IMR-90 (cell line): ENCODE data around the gene ATRNL1. TPM values are rescaled to one million over a fixed set of nuclear protein-coding genes. Genes with fewer than 3 reads are reported as not detected.

Source experiments
- ATAC-seq: fragments of 200-7000 bp; cut with Tn5 transposase; 2 replicates; pipeline ENCODE4 v1.9.1; 2020; ENCODE audit warnings: low read depth, mild to moderate bottlenecking, moderate library complexity
- BruUV-seq: library from RNA; stranded (reverse); fragments of 400-500 nt; replicated peaks from 2 replicates; lab custom pipeline; 2021; lab: Mats Ljungman, UMichigan
- CTCF ChIA-PET: fragments of 300-600 bp; formaldehyde crosslinking; extraction: SDS; loops from one replicate; lab custom pipeline; 2021; ENCODE audit warnings: antibody characterized with exemption; lab: Yijun Ruan, JAX
- POLR2A ChIA-PET: fragments of 300-600 bp; sonication (Branson Sonifier 250); formaldehyde crosslinking; loops from one replicate; lab custom pipeline; 2022; ENCODE audit warnings: antibody characterized with exemption; ENCODE audit not compliant: unreplicated experiment; lab: Charles Lee
- DNase-seq: peaks from one replicate; pipeline ENCODE4 v3.0.0; 2013
- H2AFZ ChIP-seq: replicated peaks from 2 replicates; pipeline ENCODE3; 2013; ENCODE audit warnings: low read length, mild to moderate bottlenecking; ENCODE audit not compliant: poor library complexity
- H2AK5ac ChIP-seq: 2 replicates; pipeline ENCODE4 v1.6.1; 2013; ENCODE audit warnings: low read depth, low read length, inconsistent platforms
- H2AK9ac ChIP-seq: replicated peaks from 2 replicates; pipeline ENCODE3; 2013; ENCODE audit warnings: mild to moderate bottlenecking, low read depth, low read length, moderate library complexity; ENCODE audit not compliant: poor library complexity
- H2BK120ac ChIP-seq: 2 replicates; pipeline ENCODE4 v1.6.1; 2013; ENCODE audit warnings: low read depth, low read length, inconsistent platforms
- H2BK15ac ChIP-seq: 3 replicates; pipeline ENCODE4 v1.6.1; 2013; ENCODE audit warnings: low read depth, low read length, inconsistent platforms
- H2BK20ac ChIP-seq: 2 replicates; pipeline ENCODE4 v1.6.1; 2013; ENCODE audit warnings: low read depth, mild to moderate bottlenecking, inconsistent platforms, low read length, moderate library complexity
- H2BK5ac ChIP-seq: 2 replicates; pipeline ENCODE4 v1.6.1; 2013; ENCODE audit warnings: mild to moderate bottlenecking, low read depth, low read length, inconsistent platforms; ENCODE audit not compliant: poor library complexity, severe bottlenecking
- H3K14ac ChIP-seq: replicated peaks from 2 replicates; pipeline ENCODE4 v1.6.1; 2013; ENCODE audit warnings: low read depth, low read length, inconsistent platforms
- H3K18ac ChIP-seq: 2 replicates; pipeline ENCODE4 v1.6.1; 2013; ENCODE audit warnings: low read depth, low read length, control low read depth
- H3K23ac ChIP-seq: 2 replicates; pipeline ENCODE4 v1.6.1; 2013; ENCODE audit warnings: low read depth, low read length, inconsistent platforms
- H3K27ac ChIP-seq: 2 replicates; pipeline ENCODE4 v1.5.1; 2013; ENCODE audit warnings: mild to moderate bottlenecking, control low read depth, low read length; ENCODE audit not compliant: insufficient read depth
- H3K27me3 ChIP-seq: 2 replicates; pipeline ENCODE4 v1.6.1; 2013; ENCODE audit warnings: low read length; ENCODE audit not compliant: control insufficient read depth, insufficient read depth
- H3K36me3 ChIP-seq: 2 replicates; pipeline ENCODE4 v1.6.1; 2013; ENCODE audit warnings: low read length, mixed read lengths; ENCODE audit not compliant: control insufficient read depth, insufficient read depth
- H3K4ac ChIP-seq: 2 replicates; pipeline ENCODE4 v1.6.1; 2013; ENCODE audit warnings: low read depth, low read length, inconsistent platforms
- H3K4me1 ChIP-seq: 2 replicates; pipeline ENCODE4 v1.6.1; 2013; ENCODE audit warnings: low read length, mixed read lengths; ENCODE audit not compliant: control insufficient read depth, insufficient read depth
- H3K4me2 ChIP-seq: 2 replicates; pipeline ENCODE4 v1.6.1; 2013; ENCODE audit warnings: low read depth, mild to moderate bottlenecking, control low read depth, low read length, moderate library complexity
- H3K4me3 ChIP-seq: 2 replicates; pipeline ENCODE4 v1.5.1; 2013; ENCODE audit warnings: low read depth, mild to moderate bottlenecking, control low read depth, low read length, moderate library complexity; ENCODE audit not compliant: insufficient read depth
- H3K56ac ChIP-seq: 2 replicates; pipeline ENCODE4 v1.6.1; 2013; ENCODE audit warnings: low read length, inconsistent platforms; ENCODE audit not compliant: insufficient read depth; ENCODE audit errors: extremely low read depth
- H3K79me1 ChIP-seq, 2 experiments: 2 replicates each; pipeline ENCODE4 v1.6.1; 2013; ENCODE audit warnings: low read length in 2 of 2, inconsistent platforms in 1 of 2, low read depth in 1 of 2
- H3K9ac ChIP-seq: 2 replicates; pipeline ENCODE4 v1.6.1; 2013; ENCODE audit warnings: low read depth, low read length, control low read depth
- H3K9me1 ChIP-seq: 2 replicates; pipeline ENCODE4 v1.6.1; 2013; ENCODE audit warnings: low read length, inconsistent platforms; ENCODE audit not compliant: insufficient read depth
- H3K9me3 ChIP-seq: 2 replicates; pipeline ENCODE4 v1.6.1; 2013; ENCODE audit warnings: low read length; ENCODE audit not compliant: control insufficient read depth, insufficient read depth
- H4K20me1 ChIP-seq: 2 replicates; pipeline ENCODE4 v1.6.1; 2013; ENCODE audit warnings: low read length, inconsistent platforms; ENCODE audit not compliant: insufficient read depth
- H4K5ac ChIP-seq: 2 replicates; pipeline ENCODE4 v1.6.1; 2013; ENCODE audit warnings: mild to moderate bottlenecking, low read depth, low read length, control low read depth
- H4K8ac ChIP-seq, 2 experiments: 2 replicates each; pipeline ENCODE4 v1.6.1; 2013; ENCODE audit warnings: low read depth in 2 of 2, low read length in 2 of 2, control low read depth in 1 of 2, inconsistent platforms in 1 of 2
- H4K91ac ChIP-seq: 2 replicates; pipeline ENCODE4 v1.6.1; 2013; ENCODE audit warnings: low read depth, low read length, inconsistent platforms; ENCODE audit not compliant: insufficient read depth
- WGBS, 2 experiments: methylation state at CpG; one replicate each; pipeline versions ENCODE4 v1.1.5 to v1.1.7; 2013; ENCODE audit warnings: missing lambda C conversion rate in 2 of 2; ENCODE audit not compliant: insufficient read length in 1 of 2; ENCODE audit errors: extremely low coverage in 2 of 2; 5-methylcytosine and 5-hydroxymethylcytosine counted together
- dilution Hi-C: fragments of 300-500 bp; cut with HindIII; formaldehyde crosslinking; loops from one replicate; pipeline ENCODE4 v1.14.3; 2018; ENCODE audit warnings: low sequenced_read_pairs; ENCODE audit not compliant: unreplicated experiment
- in situ Hi-C: fragments of 300-500 bp; cut with MboI; formaldehyde crosslinking; loops from 3 replicates; pipeline ENCODE4 v1.14.3; 2019; ENCODE audit warnings: low sequenced_read_pairs, inconsistent platforms, mixed read lengths
- intact Hi-C: fragments of 100-400 bp; cut with micrococcal nuclease; formaldehyde crosslinking; loops from 2 replicates; pipeline ENCODE4 v1.10.0; 2022
- polyA plus RNA-seq, 3 experiments: library from polyadenylated mRNA; depleted of rRNA; stranded (reverse); fragments of >200 nt; gene quantifications; 2 replicates each; pipeline ENCODE4 v1.2.3, GENCODE V29; 2012; ENCODE audit warnings: low replicate concordance in 1 of 3
- total RNA-seq: library from RNA; depleted of rRNA; stranded (reverse); fragments of >200 nt; gene quantifications from 2 replicates; pipeline ENCODE4 v1.2.3, GENCODE V29; 2012
- TF ChIP-seq, protein P1 (sequence below): conservative IDR thresholded peaks from 2 replicates; pipeline ENCODE4 v1.5.1; 2012; ENCODE audit warnings: mild to moderate bottlenecking, low read depth, low read length, improper control_type of control experiment

ATRNL1 gene
- total and polyA plus RNA-seq, 2 of the 4 experiments (the other 2 are of a cell fraction), result 0.18 to 0.19 TPM

DNA sequence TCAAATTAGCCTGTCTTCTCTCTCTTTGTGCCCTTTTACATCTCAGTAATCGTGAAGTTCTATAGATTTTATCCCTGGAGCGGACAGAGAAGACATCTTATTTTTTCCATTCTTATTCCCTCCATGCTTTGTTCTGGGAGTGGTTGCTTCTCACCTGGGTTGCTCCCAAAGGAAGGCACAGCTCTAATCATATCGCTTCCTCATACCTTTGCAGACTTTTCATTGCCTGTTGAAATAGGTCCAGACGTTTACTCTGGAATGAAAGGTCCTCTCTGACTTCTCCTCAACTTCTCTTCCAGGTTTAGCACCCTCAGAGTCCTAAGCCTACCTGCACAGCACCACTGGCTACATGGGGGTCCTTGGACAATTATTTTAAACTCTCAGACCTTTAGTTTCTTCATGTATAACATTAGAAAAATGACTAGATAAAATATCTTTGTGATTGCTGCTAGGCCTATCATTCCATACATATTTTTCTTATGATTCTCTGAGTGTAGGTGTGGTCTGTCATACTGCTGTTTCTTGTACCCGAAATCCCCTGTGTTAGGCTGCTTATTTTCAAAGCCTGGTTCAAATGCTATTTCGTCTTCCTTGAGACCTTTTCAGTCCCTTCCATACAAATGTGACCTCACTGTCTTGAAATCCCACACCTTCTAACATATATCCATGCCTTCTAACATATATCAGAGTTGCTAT lies 761.7 kb downstream of the ATRNL1 start:
- H3K27me3 ChIP-seq, result no peaks in the 10 kb centered on the region
- dilution Hi-C loops (no loop called here), intact Hi-C loops (no loop called here), in situ Hi-C loops (no loop called here)
- H4K91ac ChIP-seq, result peak overlapping the region; percentile 69
- no peak overlapping the region for H3K27ac ChIP-seq
- peak overlapping the region; percentile 8 for H2BK5ac ChIP-seq
- ChIA-PET POLR2A (no interaction called here), CTCF (interaction anchor here (0.6 kb wide), 2 partner anchors 61 to 71 kb away, joined by 3 read pairs; no protein-coding TSS in a partner anchor)
- H3K9me3 ChIP-seq, result no peaks in the 10 kb centered on the region
- H3K4me2 ChIP-seq, result peak overlapping the region; percentile 49; the same call in 1 of the 2 replicates
- no TSS peak for BruUV-seq
- H3K4me3 ChIP-seq, result no peak overlapping the region
- H3K23ac ChIP-seq, result peak overlapping the region; percentile 64
- peak overlapping the region; percentile 87 for H2BK120ac ChIP-seq
- peak; percentile 23 for DNase-seq
- 100% methylated on average over 1 of the region's 6 CpGs; no CpG with 5 or more reads in 1 of the 2 experiments for WGBS, 2 experiments
- H3K56ac ChIP-seq, result peak overlapping the region; percentile 38; the same call in 1 of the 2 replicates
- peak overlapping the region; percentile 78; the same call in 2 of the 3 replicates for H2BK15ac ChIP-seq
- H3K9me1 ChIP-seq, result peaks cover 2% of the 10 kb centered on the region; the same call in 1 of the 2 replicates
- peak overlapping the region; percentile 82 for H2BK20ac ChIP-seq
- no peaks in the 10 kb centered on the region for H4K20me1 ChIP-seq
- H3K9ac ChIP-seq, result no peak overlapping the region
- H3K79me1 ChIP-seq, result no peaks in the 10 kb centered on the region
- peak overlapping the region; percentile 44 for H3K14ac ChIP-seq
- H3K18ac ChIP-seq, result peak overlapping the region; percentile 81; the same call in 1 of the 2 replicates
- H3K4ac ChIP-seq, result peak overlapping the region; percentile 87
- peak overlapping the region; percentile 68; the same call in 1 of the 2 replicates for H4K5ac ChIP-seq
- peak; percentile 71 for ATAC-seq
- peak overlapping the region; percentile 64 for H2AFZ ChIP-seq
- H2AK9ac ChIP-seq, result peak overlapping the region; percentile 75
- TF ChIP-seq, protein P1, sequence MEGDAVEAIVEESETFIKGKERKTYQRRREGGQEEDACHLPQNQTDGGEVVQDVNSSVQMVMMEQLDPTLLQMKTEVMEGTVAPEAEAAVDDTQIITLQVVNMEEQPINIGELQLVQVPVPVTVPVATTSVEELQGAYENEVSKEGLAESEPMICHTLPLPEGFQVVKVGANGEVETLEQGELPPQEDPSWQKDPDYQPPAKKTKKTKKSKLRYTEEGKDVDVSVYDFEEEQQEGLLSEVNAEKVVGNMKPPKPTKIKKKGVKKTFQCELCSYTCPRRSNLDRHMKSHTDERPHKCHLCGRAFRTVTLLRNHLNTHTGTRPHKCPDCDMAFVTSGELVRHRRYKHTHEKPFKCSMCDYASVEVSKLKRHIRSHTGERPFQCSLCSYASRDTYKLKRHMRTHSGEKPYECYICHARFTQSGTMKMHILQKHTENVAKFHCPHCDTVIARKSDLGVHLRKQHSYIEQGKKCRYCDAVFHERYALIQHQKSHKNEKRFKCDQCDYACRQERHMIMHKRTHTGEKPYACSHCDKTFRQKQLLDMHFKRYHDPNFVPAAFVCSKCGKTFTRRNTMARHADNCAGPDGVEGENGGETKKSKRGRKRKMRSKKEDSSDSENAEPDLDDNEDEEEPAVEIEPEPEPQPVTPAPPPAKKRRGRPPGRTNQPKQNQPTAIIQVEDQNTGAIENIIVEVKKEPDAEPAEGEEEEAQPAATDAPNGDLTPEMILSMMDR, result no peak
- peaks cover 2% of the 10 kb centered on the region for H3K4me1 ChIP-seq
- H4K8ac ChIP-seq, result peak overlapping the region; percentile 16 to 86; a peak in 3 of 4 replicates
- H3K36me3 ChIP-seq, result no peaks in the 10 kb centered on the region
- peak overlapping the region; percentile 44; the same call in 1 of the 2 replicates for H2AK5ac ChIP-seq
